Transverse colon (tissue), 4 donors: ENCODE results near the gene RBM4B.

Experiments
- POLR2AphosphoS5 ChIP-seq, 3 donors: sonication (generic); formaldehyde crosslinking; IDR thresholded peaks; one replicate each; pipeline ENCODE4 v1.6.1; 2016; ENCODE audit warnings: antibody characterized with exemption in 3 of 3
- TF ChIP-seq, protein P1 (sequence below), 5 experiments: fragments of 200-600 bp in 3 of 5; fragments of 450-650 bp in 2 of 5; sonication (generic) in 3 of 5; IDR thresholded peaks; 1 replicate in 2 of 5; 2 replicates in 3 of 5; pipeline ENCODE4 v1.5.1; 2016 to 2017; ENCODE audit warnings: antibody characterized with exemption in 5 of 5, inconsistent platforms in 3 of 5, mild to moderate bottlenecking in 2 of 5, moderate library complexity in 1 of 5

DNA sequence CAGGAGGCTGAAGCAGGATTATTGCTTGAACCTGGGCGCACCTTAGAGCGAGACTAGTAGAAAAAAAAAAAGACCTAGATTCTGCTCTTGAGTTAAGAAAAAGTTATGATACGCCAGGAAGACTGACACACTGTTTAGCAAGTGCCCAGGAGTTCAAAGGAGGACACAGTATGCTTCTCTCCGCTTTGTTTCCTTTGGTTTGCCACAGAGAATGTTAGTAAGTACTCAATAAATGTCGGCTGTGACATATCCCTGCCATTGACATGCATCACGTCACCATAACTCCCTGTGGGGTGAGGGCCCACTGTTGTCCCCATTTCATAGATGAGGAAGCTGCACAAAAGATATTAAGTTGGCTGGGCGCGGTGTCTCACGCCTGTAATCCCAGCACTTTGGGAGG lies 44.3 kb upstream of the RBM4B start:
- TF ChIP-seq, protein P1, sequence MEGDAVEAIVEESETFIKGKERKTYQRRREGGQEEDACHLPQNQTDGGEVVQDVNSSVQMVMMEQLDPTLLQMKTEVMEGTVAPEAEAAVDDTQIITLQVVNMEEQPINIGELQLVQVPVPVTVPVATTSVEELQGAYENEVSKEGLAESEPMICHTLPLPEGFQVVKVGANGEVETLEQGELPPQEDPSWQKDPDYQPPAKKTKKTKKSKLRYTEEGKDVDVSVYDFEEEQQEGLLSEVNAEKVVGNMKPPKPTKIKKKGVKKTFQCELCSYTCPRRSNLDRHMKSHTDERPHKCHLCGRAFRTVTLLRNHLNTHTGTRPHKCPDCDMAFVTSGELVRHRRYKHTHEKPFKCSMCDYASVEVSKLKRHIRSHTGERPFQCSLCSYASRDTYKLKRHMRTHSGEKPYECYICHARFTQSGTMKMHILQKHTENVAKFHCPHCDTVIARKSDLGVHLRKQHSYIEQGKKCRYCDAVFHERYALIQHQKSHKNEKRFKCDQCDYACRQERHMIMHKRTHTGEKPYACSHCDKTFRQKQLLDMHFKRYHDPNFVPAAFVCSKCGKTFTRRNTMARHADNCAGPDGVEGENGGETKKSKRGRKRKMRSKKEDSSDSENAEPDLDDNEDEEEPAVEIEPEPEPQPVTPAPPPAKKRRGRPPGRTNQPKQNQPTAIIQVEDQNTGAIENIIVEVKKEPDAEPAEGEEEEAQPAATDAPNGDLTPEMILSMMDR (IDR thresholded peaks at IDR 0.05): no peak
- no peak for TF ChIP-seq POLR2AphosphoS5 (IDR thresholded peaks at IDR 0.05)
